ENCODE data around the gene NSUN4.
"Not testable (repeated sequence)": the region's sequence is repeated elsewhere in the genome, so short reads cannot be mapped to it uniquely, and the experiment has no call there.

The NSUN4 gene

DNA sequence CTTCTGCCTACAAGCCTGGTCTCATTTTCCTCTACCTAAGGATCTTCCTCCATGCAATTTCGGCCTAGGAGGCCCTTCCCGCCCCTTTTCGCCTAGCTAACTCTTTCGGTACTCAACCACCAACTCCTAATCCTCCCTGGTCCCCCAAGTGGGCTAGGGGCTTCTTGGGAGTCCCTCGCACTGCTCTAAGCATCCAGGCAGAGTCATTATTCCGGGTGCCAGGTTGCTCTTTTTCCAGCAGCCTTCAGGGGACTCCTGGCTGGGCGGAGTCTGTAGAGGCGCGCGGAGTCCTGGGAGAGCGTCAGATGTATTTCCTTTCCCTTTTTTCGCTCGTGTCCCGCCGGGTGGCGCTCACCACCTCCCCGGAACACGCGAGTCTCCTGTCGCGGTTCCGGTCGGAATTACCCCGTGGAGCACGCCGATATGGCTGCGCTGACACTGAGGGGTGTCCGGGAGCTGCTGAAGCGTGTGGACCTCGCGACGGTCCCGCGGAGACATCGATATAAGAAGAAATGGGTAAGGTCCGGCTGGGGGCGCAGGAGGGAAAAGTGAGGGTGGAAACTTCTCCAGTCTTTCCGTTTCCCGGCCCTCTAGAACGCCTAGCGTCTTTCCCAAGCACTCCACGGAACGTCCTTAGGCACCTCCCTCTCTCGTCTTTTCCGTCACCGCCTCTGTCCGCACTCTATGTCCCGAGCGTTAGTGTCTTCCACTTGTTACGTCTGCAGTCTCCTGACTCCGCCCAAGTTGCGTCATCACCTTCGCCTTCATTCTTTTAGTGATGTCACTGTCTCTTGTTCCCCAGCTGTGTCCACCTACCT is at the start of gene NSUN4:
Gene NSUN4, plus strand, starts transcription at position 404 of the 818 bp plus-strand sequence. Its CDS starts 20 bp downstream, at position 424.
- peak; percentile 82 for DNase-seq

DNA sequence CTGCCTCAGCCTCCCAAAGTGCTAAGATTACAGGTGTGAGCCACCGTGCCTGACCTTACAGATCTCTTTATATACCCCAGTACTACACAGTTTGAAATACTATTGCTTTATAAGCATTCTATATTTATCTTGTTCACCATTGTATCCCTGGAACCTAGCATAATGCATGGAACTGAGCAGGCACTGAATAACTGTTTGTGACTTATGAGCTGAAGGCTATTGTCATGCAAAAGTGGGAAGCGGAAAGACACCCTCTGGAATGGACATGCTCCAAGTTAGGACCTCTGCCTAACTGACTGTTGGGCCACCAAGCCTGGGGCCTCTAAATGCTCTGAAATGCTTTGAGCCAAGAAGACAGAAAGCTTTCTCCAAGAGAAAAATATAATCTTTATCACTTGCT is 45.3 kb upstream of the NSUN4 start:
- no peak for DNase-seq

DNA sequence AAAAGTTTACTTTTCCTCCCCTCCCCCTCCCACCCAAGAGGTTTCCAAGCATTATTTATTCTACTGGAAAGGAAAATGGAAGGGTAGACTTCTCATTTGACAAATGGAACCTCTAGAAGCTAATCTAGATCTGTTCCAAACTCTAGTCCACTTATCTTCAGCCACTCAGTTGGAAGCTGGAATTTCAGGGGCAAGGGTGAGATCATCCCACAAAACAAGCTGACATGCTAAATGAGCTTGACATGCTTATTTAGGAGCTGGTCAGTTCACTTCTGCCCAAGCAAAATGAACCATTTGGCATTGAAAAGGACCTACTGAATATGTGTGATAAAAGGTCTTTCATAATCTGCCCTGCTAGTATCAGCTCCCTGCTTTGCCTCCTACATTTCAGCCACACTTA is 42.2 kb upstream of the NSUN4 start:
- no peak for DNase-seq

DNA sequence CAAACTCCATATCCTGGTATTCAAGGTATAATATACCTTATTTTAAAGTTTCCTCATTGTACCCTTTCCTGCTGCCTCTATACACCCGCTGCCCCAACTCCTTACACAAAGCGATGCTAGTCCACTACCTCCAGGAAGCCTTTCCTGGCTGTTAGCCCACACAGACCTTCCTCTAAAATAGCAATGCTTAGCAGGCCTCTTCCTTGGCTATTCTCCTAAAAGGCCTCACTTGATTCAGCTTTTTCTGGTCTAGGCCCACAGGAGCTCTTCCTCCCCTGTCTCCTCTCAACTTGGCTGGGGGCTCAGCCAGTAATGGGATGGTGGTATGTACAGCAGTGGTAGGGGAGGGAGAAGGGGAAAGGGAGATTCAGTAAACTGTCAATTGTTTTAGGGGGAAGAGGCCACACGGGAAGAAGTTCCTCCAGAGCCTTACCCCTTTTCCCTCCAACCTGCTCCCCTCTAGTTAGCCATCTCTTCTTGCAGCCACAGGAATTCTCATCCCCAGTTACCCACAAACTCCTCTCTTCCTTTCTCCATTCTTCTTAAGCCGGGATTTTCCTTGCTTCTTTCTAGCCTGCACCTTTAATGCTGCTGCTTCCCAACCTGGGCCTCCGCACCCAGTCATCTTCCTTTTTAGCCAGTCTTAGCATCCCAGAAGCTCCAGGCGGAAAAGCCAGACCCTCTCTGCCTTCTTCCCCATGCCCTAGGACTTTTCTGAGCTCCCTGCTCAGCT is 39.8 kb upstream of the NSUN4 start:
- no peak for DNase-seq

DNA sequence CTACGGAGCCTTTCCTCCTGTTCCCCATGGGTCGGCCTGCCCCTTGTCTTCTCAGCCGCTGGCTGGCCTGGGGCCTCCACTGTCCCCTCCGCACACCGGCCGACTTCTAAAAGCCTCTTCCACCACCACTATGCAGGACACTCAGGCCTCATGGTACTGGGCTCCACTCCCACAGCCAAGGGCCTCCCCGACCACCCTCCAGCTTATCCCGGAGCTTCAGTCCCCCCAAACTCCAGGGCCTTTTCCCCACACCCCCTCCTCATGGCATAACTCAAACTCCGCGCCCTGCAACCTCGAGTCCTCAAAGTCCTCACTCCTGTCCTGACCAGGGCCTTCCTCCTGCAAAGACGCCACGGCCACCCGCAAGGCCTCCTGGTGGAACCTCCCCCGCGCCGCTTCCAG is 39.2 kb upstream of the NSUN4 start:
- no peak for DNase-seq

DNA sequence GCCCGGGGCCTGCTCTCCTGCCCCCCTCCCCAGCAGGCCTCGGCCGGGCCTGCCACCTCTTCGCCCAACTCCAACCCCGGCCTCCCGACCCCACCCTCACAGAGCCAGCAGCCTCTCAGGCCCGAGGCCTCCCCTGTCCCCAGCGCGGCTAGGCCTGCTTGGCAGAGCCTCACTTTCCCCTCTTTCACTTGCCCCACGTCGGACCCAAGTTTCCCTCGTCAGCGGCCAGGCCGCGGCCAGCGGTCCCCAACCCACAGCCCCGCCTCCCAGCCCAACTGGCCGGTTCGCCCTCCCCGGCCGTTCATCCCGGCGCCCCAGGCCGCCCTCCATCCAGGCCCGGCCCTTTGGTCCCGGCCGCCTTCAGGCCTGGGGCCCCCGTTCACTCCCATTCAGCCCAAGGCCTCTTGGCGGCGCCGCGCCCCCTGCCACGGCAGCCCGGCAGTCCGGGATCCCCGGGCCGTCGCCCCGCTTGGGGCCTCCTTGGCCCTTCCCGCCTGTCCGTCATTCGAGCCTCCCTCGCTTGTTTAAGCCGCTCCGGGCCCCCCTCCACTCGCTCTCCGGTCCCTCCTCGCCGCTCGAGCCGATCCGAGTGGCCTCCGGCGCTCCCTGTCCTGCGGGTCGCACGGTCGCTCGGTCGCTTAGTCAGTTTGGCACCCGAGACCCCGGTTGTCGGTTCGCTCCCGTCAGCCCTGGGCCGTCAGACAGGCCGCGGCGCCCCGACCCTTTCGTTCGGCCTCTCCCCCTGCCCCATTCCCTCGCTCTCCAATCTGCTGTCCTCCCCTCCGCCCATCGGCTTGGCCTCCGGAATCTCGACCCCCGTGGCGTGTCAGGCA is 38.6 kb upstream of the NSUN4 start:
- no peak for DNase-seq

DNA sequence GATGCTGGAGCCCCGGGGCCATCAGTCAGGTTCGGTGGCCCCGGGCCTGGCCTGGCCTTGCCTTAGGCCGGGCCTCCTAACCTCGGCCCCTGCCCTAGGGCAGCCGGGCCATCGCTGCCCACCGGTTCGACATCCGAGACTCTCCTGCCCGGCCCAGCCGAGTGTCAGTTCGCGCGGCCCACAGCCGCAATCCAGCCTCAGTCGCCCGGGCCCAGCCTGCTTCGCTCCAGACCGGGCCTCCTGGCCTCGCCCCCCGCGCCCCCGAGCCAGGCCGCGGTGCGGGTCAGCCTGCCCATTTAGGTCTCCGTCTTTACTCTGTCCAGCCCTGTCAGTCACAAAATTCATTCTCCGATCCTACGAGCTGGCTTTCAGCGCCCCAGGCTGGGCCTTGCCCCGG is 38.0 kb upstream of the NSUN4 start:
- DNase-seq: no peak

DNA sequence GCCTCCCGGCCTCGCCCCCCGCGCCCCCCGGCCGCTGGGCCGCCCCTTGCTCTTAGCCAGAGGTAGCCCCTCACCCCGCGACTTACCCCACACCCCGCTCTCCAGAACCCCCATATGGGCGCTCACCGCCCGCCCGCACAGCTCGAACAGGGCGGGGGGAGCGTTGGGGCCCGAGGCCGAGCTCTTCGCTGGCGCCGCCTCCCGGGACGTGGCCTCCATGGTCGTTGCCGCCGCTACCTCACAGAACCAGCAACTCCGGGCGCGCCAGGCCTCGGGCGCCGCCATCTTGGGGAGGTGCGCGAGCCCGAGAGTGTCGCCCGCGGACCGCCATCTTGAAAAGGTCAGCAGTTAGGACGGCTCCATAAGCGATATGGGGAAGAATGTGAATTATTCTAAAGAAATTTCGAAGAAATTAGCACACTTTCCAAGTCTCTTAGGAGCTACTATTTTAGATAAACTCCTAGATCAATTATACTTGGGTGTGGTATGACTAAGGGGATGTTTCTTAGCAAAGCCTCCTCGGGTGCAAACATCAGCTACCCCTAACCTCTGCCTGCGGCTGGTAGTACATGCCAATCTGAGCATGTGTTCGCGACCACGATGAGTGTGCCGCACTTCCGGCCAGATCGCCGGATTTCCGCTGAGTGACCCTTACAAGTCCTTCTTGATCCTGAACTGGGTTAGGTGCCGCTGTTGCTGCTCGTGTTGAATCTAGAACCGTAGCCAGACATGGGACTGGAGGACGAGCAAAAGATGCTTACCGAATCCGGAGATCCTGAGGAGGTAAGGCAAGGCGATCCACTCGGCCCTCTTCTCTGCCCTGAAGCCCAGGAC is 37.4 kb upstream of the NSUN4 start, which contains the start of the genes LRRC41 and UQCRH:
Gene LRRC41, minus strand, starts transcription at position 579 of the 834 bp plus-strand sequence. Its CDS starts 294 bp downstream, at position 285.
Gene UQCRH, plus strand, starts transcription at position 661 of the 834 bp plus-strand sequence. Its CDS starts 69 bp downstream, at position 730.
- DNase-seq: peak; percentile 75

DNA sequence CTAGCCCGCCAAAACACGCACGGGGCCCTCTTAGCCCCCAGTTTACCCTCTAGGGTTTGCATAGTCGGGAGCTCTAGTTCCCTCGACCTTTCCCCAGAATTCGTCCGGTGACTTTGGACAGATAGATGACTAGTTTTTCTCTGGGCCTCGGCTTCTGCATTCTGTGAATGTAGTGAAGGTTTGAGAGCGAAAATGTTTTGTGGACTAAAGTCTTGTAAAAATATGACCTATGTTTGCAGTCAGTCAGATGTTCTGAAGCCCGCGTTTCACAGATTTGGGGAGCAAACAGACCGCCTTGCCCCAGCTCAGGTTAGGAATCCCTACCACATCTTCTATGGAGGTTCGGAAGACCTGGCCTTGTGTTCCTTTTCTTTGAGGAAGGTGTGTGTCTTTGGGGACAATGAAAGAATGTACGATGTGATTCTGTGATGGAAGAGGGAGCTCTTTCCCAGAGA is 36.7 kb upstream of the NSUN4 start:
- no peak for DNase-seq

DNA sequence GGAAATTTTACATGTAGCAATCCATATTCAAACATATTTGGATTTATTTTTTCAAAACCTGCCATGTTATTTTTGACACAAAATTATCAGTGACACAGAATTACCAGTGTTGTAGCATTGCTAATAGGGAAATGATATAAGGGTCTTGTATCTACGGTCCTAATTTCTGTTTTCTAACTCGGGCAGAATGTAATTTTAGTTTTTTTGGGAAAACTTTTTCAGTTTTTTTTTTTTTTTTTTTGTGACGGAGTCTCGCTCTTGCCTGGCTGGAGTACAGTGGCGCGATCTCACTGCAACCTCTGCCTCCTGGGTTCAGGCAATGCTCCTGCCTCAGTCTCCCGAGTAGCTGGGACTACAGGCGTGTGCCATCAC is 34.5 kb upstream of the NSUN4 start:
- DNase-seq: no peak

DNA sequence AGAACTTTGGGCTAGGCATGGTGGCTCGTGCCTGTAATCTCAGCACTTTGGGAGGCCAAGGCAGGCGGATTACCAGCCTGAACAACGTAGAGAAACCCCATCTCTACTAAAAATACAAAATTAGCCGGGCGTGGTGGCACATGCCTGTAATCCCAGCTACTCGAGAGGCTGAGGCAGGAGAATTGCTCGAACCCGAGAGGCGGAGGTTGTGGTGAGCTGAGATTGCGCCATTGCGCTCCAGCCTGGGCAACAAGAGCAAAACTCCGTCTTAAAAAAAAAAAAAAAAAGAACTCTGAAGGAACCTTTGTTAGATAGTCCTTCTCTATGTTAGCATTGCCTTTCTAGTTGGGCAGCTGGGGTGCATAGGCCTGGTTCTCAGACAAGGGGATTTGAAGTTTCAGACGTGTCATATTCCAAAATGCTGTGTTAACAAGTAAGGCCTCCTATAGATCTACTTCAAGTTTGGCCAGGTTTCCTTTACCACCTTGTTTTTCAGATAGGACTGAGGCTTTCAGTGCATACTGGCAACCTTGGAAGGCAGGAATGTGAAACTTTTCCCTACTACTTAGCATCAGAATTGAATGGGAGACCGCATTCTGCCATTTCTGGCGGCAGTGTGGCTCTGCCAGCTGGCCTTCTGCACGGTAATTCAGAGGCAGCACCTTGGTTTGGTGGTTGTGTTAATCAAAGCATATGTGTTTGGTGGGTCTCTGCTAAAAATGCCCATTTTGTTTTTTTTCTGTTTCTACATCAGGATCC is 31.0 kb upstream of the NSUN4 start:
- DNase-seq: no peak

DNA sequence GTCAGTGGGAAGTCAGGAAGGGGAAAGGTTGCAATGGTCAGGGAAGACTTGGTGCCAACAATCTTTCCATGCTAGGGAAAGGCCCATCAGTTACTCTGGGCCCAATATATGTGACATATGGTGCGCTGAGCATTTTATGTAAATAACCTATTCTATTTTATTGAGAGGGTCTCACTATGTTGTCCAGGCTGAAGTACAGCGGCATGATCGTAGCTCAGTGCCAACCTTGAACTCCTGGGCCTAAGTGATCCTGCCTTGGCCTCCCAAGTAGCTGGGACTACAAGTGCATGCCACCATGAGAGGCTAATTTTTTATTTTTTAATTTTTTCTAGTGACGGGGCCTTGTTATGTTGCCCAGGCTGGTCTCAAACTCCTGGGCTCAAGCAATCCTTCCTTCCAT is 30.3 kb upstream of the NSUN4 start:
- no peak for DNase-seq

DNA sequence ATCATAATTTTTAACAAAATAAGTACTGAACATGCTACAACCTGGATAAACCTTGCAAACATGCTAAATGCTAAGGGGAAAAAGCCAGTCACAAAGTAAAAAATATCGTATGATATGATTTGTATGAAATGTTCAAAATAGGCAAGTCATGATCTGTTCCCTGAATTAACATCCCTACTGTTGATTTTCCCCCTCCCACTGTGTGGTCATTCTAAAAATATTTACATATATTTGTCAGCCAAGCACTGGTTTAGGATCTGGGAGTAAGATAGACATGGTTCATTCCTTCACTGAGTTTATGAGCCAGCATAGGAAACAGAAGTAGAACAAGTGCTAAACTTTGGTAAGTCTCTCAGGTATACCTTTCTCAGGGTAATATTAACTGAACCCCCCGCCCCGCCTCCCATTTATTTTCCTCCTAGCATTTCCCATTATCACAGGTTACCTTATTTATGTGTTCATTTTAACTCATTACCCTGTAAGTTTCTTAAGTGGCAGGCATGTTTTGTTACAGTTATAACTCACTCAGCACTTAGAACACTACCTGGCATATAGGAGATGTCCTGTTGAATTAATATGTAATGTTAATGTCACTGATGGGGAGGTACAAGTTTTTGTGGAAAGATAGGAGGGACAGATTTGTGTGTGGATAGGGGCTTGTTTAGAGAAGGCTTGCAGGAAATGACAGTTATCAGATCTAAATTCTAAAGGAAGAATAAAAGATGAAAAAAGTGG is 24.8 kb upstream of the NSUN4 start:
- no peak for DNase-seq

DNA sequence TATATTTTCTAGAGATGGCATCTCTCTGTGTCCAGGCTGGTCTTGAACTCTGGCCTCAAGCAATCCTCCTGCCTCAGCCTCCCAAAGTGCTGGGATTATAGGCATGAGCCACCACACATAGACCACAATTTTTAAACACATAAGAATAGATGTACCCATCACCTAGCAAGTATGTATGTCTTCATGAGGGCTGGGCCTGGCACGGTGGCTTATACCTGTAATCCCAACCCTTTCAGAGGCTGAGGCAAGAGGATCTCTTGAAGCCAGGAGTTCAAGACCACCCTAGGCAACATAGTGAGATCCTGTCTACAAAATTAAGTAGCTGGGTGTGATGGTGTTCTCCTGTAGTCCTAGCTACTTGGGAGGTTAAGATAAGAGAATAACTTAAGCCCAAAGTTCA is 23.3 kb upstream of the NSUN4 start:
- no peak for DNase-seq

DNA sequence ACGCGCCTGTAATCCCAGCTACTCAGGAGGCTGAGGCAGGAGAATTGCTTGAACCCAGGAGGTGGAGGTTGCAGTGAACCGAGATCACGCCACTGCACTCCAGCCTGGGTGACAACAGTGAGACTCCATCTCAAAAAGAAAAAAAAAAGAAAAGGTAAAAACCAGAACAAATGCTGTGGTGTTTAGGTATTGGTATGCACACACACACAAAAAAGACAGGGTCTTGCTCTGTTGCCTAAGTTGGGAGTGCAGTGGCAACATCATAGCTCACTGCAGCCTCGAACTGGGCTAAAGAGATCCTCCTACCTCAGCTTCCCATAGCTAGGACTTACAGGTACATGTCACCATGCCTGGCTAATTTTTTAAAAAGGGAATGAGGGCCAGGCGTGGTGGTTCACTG is 21.3 kb upstream of the NSUN4 start:
- not testable (repeated sequence) for DNase-seq

DNA sequence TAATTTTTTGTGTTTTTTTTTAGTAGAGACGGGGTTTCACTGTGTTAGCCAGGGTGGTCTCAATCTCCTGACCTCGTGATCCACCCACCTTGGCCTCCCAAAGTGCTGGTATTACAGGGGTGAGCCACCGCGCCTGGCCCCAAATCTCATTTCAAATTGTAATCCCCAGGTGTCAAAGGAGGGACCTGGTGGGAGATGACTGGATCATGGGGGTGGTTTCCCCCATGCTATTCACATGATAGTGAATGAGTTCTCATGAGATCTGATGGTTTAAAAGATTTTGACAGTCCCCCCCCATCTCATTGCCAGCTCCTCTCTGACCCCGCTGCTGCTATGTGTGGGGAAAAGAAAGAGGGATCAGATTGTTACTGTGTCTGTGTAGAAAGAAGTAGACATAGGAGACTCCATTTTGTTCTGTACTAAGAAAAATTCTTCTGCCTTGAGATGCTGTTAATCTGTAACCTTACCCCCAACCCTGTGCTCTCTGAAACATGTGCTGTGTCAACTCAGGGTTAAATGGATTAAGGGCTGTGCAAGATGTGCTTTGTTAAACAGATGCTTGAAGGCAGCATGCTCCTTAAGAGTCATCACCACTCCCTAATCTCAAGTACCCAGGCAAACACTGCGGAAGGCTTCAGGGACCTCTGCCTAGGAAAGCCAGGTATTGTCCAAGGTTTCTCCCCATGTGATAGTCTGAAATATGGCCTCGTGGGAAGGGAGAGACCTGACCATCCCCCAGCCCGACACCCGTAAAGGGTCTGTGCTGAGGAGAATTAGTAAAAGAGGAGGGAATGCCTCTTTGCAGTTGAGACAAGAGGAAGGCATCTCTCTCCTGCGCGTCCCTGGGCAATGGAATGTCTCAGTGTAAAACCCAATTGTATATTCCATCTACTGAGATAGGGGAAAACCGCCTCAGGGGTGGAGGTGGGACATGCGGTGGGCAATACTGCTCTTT is 20.4 kb upstream of the NSUN4 start:
- DNase-seq: not testable (repeated sequence)

DNA sequence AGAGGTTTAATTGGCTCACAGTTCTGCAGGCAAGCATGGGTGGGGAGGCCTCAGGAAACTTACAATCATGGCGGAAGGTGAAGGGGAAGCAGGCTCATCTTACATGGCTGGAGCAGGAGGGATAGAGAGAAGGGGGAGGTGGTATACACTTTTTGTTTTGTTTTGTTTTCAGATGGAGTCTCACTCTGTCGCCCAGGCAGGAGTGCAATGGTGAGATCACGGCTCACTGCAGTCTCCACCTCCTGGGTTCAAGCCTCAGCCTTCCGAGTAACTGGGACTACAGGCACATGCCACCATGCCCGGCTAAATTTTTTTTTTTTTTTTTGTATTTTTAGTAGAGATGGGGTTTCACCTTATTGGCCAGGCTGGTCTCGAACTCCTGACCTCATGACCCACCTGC is 18.4 kb upstream of the NSUN4 start:
- not testable (repeated sequence) for DNase-seq

DNA sequence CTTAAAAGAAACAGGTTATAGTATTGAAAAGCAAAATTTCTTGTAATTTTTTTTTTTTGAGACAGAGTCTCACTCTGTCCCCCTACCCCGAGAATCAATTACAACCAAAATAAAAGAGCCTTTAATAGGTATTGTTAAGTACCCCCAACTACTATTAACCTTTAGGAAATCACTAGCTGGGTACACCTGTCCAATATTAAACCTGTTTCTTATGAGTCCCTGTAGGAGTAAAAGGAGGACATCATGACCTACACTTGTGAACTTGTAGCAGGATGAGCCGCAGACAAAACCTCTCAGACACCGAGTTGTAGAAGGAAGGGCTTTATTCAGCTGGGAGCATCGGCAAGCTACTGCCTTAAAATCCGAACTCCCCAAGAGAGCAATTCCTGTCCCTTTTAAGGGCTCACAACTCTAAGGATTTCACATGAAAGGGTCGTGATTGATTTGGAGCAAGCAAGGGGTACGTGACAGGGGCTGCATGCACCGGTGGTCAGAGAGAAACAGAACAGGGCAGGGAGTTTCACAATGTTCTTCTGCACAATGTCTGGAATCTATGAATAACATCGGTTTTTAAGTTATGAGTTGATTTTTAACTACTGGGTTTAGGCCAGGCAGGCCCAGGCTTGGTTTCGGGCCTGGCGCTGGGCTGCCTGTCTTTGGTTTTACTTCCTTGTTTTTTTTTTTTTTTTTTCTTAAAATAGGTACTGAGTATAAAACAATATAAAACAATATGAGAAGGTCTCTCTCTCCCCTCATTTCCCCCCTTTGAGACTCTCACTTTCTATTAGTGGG is 15.1 kb upstream of the NSUN4 start:
- not testable (repeated sequence) for DNase-seq

DNA sequence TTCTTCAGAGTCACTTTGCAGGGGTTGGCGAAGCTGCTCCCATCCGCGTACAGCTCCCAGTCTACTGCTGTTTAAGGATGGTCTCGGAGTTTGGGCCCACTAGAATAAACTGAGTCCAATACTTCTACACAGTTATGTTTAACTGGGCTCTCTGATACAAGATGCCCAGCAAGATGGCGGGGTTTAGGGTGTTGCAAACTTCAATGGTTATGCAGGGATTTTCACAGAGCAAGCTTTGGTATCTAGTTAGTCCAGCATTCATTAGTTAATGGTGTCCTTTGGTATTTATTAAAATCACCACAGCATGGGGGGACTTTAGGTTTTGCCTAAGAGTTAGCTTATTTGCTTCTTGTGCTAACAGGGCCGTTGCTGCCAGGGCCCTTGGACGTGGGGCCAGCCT is 12.4 kb upstream of the NSUN4 start:
- DNase-seq: not testable (repeated sequence)
